Neuron (in vitro differentiated cells): ENCODE data around the gene SPINK1.

ENCODE experiments used
- H2AFZ ChIP-seq: one replicate; pipeline ENCODE4 v1.6.1; 2013; ENCODE audit warnings: low read depth, mild to moderate bottlenecking, inconsistent platforms, low read length, moderate library complexity
- H3K27me3 ChIP-seq: one replicate; pipeline ENCODE4 v1.6.1; 2013; ENCODE audit warnings: low read length; ENCODE audit not compliant: insufficient read depth
- H3K36me3 ChIP-seq: one replicate; pipeline ENCODE4 v1.6.1; 2013; ENCODE audit warnings: low read length; ENCODE audit not compliant: insufficient read depth
- H3K4me1 ChIP-seq: one replicate; pipeline ENCODE4 v1.6.1; 2013; ENCODE audit warnings: low read length; ENCODE audit not compliant: insufficient read depth
- H3K4me3 ChIP-seq: 2 replicates; pipeline ENCODE4 v1.5.1; 2013; ENCODE audit warnings: mild to moderate bottlenecking, low read length, moderate library complexity
- H3K9me3 ChIP-seq: one replicate; pipeline ENCODE4 v1.6.1; 2013; ENCODE audit warnings: low read length

Gene SPINK1

GRCh38 chr5:147786142-147786541 lies 45.3 kb downstream of the SPINK1 start:
- Histone ChIP-seq H3K9me3 (no peaks in the 10 kb centered on the region), H2AFZ (no peak overlapping the region), H3K27me3 (no peaks in the 10 kb centered on the region), H3K4me3 (no peak overlapping the region), H3K4me1 (peaks cover 7% of the 10 kb centered on the region), H3K36me3 (no peaks in the 10 kb centered on the region)

GRCh38 chr5:147784146-147784987 lies 47.1 kb downstream of the SPINK1 start:
- no peaks in the 10 kb centered on the region for H3K36me3 ChIP-seq
- peaks cover 19% of the 10 kb centered on the region for H3K4me1 ChIP-seq
- H3K27me3 ChIP-seq, result no peaks in the 10 kb centered on the region
- H3K9me3 ChIP-seq, result no peaks in the 10 kb centered on the region
- H2AFZ ChIP-seq, result no peak overlapping the region
- no peak overlapping the region for H3K4me3 ChIP-seq

GRCh38 chr5:147782110-147783028 lies 49.1 kb downstream of the SPINK1 start, which contains the start of gene JAKMIP2:
Gene JAKMIP2, minus strand, starts transcription at chr5:147782728. Its CDS starts 110,922 bp downstream, at chr5:147671806.
- Histone ChIP-seq H3K4me1 (peaks cover 31% of the 10 kb centered on the region), H3K9me3 (no peaks in the 10 kb centered on the region), H3K27me3 (no peaks in the 10 kb centered on the region), H3K4me3 (peak within 1 kb of the TSS; percentile 77), H2AFZ (peak within 1 kb of the TSS; percentile 11), H3K36me3 (no peaks in the 10 kb centered on the region)

- Histone ChIP-seq H3K4me1 (peaks cover 31% of the 10 kb centered on the region), H3K27me3 (no peaks in the 10 kb centered on the region), H2AFZ (no peak overlapping the region), H3K9me3 (no peaks in the 10 kb centered on the region), H3K4me3 (peak overlapping the region; percentile 77), H3K36me3 (no peaks in the 10 kb centered on the region)
Observed at GRCh38 chr5:147780924-147781573, 50.4 kb downstream of the SPINK1 start.

- Histone ChIP-seq H3K4me3 (peak overlapping the region; percentile 77), H3K4me1 (peaks cover 31% of the 10 kb centered on the region), H3K36me3 (peaks cover 3% of the 10 kb centered on the region), H2AFZ (no peak overlapping the region), H3K27me3 (no peaks in the 10 kb centered on the region), H3K9me3 (peaks cover 2% of the 10 kb centered on the region)
Observed at GRCh38 chr5:147779694-147780093, 51.8 kb downstream of the SPINK1 start.

GRCh38 chr5:147776989-147777388 lies 54.5 kb downstream of the SPINK1 start:
- peaks cover 23% of the 10 kb centered on the region for H3K4me1 ChIP-seq
- peaks cover 3% of the 10 kb centered on the region for H3K36me3 ChIP-seq
- no peak overlapping the region for H2AFZ ChIP-seq
- H3K4me3 ChIP-seq, result no peak overlapping the region
- peaks cover 2% of the 10 kb centered on the region for H3K9me3 ChIP-seq
- no peaks in the 10 kb centered on the region for H3K27me3 ChIP-seq
